Uterus (tissue), 2 donors: ENCODE results near the gene GNLY.

Experiments used
- POLR2A ChIP-seq, 2 donors: fragments of 450-650 bp; IDR thresholded peaks; one replicate each; pipeline ENCODE4 v1.6.1; 2016; ENCODE audit warnings: antibody characterized with exemption in 2 of 2, mild to moderate bottlenecking in 1 of 2, moderate library complexity in 1 of 2
- TF ChIP-seq, protein P1 (sequence below), 4 experiments: fragments of 200-600 bp in 2 of 4; fragments of 450-650 bp in 2 of 4; sonication (generic) in 2 of 4; IDR thresholded peaks; one replicate each; pipeline ENCODE4 v1.5.1; 2016 to 2019; ENCODE audit warnings: antibody characterized with exemption in 4 of 4, mild to moderate bottlenecking in 2 of 4, moderate library complexity in 1 of 4

DNA sequence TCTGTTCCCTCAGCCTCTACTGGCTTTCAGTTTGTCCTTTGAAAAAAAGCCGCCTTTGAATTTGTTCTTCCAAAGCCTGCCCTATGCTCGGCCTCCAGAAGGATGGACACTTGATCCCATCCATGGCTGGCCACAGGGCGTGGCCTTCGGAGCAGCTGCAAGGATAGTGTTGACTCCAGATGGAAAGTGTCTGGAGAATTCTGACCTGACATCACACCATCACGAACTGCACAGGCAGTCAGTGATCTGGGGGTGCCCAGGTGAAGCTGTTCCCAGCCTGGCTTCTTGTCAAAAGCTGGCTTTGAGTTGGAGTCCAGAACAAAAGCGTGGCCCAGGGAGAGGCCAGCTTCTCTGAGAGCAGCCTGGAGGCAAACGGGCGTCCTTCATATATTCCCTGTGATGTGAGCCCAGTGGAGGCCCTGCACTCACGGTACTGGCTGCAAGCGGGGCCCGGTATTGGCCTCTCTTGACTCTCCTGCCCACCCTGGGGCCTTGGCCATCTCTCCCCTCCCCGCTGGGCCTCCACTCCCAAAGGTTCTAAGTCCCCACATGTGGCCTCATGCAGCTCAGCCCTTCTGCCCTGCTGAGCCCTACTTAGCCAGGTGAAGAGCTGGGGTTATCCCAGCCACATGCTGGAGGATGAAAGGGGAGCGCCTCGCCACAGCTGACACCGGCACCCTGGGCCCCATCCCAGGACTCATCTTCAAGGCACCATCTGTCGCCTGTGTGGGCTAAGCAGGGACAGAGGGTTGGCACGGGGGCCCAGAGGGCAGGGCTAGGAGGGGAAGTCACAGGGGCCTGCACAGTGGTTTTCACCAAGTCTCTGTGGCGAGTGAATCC lies 39.2 kb downstream of the GNLY start:
- TF ChIP-seq, protein P1, sequence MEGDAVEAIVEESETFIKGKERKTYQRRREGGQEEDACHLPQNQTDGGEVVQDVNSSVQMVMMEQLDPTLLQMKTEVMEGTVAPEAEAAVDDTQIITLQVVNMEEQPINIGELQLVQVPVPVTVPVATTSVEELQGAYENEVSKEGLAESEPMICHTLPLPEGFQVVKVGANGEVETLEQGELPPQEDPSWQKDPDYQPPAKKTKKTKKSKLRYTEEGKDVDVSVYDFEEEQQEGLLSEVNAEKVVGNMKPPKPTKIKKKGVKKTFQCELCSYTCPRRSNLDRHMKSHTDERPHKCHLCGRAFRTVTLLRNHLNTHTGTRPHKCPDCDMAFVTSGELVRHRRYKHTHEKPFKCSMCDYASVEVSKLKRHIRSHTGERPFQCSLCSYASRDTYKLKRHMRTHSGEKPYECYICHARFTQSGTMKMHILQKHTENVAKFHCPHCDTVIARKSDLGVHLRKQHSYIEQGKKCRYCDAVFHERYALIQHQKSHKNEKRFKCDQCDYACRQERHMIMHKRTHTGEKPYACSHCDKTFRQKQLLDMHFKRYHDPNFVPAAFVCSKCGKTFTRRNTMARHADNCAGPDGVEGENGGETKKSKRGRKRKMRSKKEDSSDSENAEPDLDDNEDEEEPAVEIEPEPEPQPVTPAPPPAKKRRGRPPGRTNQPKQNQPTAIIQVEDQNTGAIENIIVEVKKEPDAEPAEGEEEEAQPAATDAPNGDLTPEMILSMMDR (IDR thresholded peaks at IDR 0.05) = no peak
- TF ChIP-seq POLR2A (IDR thresholded peaks at IDR 0.05) = no peak
